Measurements from ENCODE around the gene HOXA11. TPM values are rescaled to one million over a fixed set of nuclear protein-coding genes. Genes with fewer than 3 reads are reported as not detected.

HOXA11 gene
- total and polyA plus RNA-seq, 10 of the 15 experiments (the other 5 are each of a cell fraction or from before 2014, with no cell fraction given) = not detected

DNA sequence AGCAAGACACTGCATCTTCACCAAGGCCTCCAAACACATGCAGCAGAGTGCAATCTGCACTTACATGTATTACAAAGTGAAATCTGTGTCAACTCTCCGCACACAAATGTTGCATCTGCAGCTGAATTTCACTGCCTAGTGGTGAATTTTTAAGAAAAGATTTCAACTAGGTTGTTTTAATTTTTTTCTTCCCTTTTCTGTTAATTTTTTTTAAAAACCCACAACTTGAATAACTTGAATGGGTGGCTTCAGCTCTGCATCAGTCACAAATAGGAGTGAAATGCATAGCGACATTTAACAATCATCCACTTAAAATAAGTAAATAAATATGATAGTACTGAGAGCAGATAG is 8.9 kb upstream of the HOXA11 start (continued):
- TF ChIP-seq NR2C1 (IDR thresholded peaks at IDR 0.05) = no peak
- no peak for TF ChIP-seq GATAD2B (conservative IDR thresholded peaks at IDR 0.05; ENCODE audit: low read depth)

DNA sequence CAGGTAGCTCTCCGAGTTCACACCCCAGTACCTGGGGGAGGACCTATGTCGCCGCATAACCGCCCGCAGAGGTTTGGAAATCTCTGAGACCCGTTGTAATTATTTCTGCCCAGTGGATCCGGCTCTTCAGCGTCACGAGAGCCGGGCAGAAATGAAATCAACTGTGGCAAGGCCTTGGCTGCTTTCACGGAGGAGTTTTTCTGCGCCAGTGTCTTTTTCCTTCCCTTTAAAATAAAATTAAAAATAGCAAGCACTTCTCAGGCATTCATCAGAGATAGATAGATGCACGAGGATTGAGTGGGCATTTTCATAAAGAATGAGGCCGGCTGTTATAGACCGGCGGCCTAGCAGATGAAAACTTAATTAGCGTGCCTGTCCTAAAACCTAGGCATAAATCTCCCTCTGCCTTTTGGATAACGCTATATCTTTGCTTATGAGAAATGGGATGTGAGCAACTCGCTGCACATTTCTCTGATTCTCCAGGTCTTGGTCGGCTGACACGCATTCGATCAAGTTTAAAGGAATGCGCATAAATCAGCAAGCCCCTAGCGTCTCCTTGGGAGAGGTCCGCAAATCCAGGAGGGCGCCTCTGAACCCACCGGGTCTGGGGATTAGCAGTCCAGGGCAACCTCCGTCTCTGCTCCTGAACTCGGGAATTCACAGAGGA is 8.4 kb upstream of the HOXA11 start:
- no peak overlapping the region for H3K27ac ChIP-seq (ENCODE audit: control insufficient read depth, insufficient read depth)
- ChIA-PET SMC1A (ENCODE audit: uncharacterized antibody, unreplicated experiment) (no interaction called here), RAD21 (ENCODE audit: unreplicated experiment) (no interaction called here), CTCF (interaction anchor here (0.9 to 3.3 kb wide), 2 partner anchors 383 to 726 kb away, joined by 3 to 93 read pairs; no protein-coding TSS in a partner anchor), POLR2A (no interaction called here)
- H3K27me3 ChIP-seq (replicated peaks in 1 of 2; ENCODE audit: control insufficient read depth in 2 of 2, insufficient read depth in 2 of 2, low read length in 1 of 2) = peaks cover 24 to 42% of the 10 kb centered on the region in 2 experiments
- 50% methylated on average over 29 of the region's 29 CpGs for WGBS (ENCODE audit: insufficient coverage, insufficient replicate concordance, low lambda C conversion rate, missing lambda C conversion rate)
- TF ChIP-seq SREBF1 (IDR thresholded peaks at IDR 0.05; ENCODE audit: low read length) (no peak), BRCA1 (IDR thresholded peaks at IDR 0.05; ENCODE audit: low read depth, low read length) (no peak), MXI1 (IDR thresholded peaks at IDR 0.05; ENCODE audit: low read depth, low read length) (no peak), SREBF2 (IDR thresholded peaks at IDR 0.05; ENCODE audit: low read length) (no peak), ATF2 (IDR thresholded peaks at IDR 0.05; ENCODE audit: low read length) (no peak), BMI1 (IDR thresholded peaks at IDR 0.05; ENCODE audit: borderline replicate concordance) (no peak)
- TF ChIP-seq, protein P1, sequence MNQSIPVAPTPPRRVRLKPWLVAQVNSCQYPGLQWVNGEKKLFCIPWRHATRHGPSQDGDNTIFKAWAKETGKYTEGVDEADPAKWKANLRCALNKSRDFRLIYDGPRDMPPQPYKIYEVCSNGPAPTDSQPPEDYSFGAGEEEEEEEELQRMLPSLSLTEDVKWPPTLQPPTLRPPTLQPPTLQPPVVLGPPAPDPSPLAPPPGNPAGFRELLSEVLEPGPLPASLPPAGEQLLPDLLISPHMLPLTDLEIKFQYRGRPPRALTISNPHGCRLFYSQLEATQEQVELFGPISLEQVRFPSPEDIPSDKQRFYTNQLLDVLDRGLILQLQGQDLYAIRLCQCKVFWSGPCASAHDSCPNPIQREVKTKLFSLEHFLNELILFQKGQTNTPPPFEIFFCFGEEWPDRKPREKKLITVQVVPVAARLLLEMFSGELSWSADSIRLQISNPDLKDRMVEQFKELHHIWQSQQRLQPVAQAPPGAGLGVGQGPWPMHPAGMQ (IDR thresholded peaks at IDR 0.05; ENCODE audit: borderline replicate concordance) = no peak
- TF ChIP-seq, protein P2, sequence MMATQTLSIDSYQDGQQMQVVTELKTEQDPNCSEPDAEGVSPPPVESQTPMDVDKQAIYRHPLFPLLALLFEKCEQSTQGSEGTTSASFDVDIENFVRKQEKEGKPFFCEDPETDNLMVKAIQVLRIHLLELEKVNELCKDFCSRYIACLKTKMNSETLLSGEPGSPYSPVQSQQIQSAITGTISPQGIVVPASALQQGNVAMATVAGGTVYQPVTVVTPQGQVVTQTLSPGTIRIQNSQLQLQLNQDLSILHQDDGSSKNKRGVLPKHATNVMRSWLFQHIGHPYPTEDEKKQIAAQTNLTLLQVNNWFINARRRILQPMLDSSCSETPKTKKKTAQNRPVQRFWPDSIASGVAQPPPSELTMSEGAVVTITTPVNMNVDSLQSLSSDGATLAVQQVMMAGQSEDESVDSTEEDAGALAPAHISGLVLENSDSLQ (IDR thresholded peaks at IDR 0.05) = no peak
- TF ChIP-seq, protein P3, sequence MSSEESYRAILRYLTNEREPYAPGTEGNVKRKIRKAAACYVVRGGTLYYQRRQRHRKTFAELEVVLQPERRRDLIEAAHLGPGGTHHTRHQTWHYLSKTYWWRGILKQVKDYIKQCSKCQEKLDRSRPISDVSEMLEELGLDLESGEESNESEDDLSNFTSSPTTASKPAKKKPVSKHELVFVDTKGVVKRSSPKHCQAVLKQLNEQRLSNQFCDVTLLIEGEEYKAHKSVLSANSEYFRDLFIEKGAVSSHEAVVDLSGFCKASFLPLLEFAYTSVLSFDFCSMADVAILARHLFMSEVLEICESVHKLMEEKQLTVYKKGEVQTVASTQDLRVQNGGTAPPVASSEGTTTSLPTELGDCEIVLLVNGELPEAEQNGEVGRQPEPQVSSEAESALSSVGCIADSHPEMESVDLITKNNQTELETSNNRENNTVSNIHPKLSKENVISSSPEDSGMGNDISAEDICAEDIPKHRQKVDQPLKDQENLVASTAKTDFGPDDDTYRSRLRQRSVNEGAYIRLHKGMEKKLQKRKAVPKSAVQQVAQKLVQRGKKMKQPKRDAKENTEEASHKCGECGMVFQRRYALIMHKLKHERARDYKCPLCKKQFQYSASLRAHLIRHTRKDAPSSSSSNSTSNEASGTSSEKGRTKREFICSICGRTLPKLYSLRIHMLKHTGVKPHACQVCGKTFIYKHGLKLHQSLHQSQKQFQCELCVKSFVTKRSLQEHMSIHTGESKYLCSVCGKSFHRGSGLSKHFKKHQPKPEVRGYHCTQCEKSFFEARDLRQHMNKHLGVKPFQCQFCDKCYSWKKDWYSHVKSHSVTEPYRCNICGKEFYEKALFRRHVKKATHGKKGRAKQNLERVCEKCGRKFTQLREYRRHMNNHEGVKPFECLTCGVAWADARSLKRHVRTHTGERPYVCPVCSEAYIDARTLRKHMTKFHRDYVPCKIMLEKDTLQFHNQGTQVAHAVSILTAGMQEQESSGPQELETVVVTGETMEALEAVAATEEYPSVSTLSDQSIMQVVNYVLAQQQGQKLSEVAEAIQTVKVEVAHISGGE (CRISPR knock-in tag; IDR thresholded peaks at IDR 0.05) = no peak
- 0 out of 2 replicates have a peak, but pooled peaks cover 3% of the 10 kb centered on the region for H4K20me1 ChIP-seq (ENCODE audit: control insufficient read depth, insufficient read depth)
- H3K4me1 ChIP-seq (ENCODE audit: control insufficient read depth, insufficient read depth, low read length) = no peaks in the 10 kb centered on the region
- no peaks in the 10 kb centered on the region for H3K36me3 ChIP-seq (ENCODE audit: control insufficient read depth in 2 of 2, insufficient read depth in 2 of 2, low read length in 1 of 2)
- intact Hi-C loops (cut with micrococcal nuclease; ENCODE audit: unreplicated experiment) = no loop called here
- H3K79me2 ChIP-seq (ENCODE audit: control insufficient read depth, insufficient read depth, low read length) = no peaks in the 10 kb centered on the region
- in situ Hi-C loops (cut with MboI) = no loop called here
- H3K4me3 ChIP-seq = no peak overlapping the region
- BruUV-seq (replicated peaks) = no TSS peak
- no peak overlapping the region for H3K4me2 ChIP-seq (ENCODE audit: control insufficient read depth, insufficient read depth)
- H3K9me3 ChIP-seq (replicated peaks; ENCODE audit: control insufficient read depth, insufficient read depth, low read length) = no peaks in the 10 kb centered on the region; the same call in 2 of the 3 replicates
- no peak for DNase-seq (ENCODE audit: low read depth, low spot score)
- no peak for FAIRE-seq
- H2AFZ ChIP-seq (ENCODE audit: control insufficient read depth, low read depth, low read length) = no peak overlapping the region
- H3K9ac ChIP-seq (ENCODE audit: control insufficient read depth, insufficient read depth, low read length) = no peak overlapping the region
- no peak for ATAC-seq
